ENCODE results near the gene PTPN2. TPM values are rescaled to one million over a fixed set of nuclear protein-coding genes. Genes with fewer than 3 reads are reported as not detected.
A peak's percentile ranks its signal among the peaks of the same experiment; 100 is the strongest.

The PTPN2 gene
- total RNA-seq, 1 experiment from 2014 or later: 44.7 TPM

- Histone ChIP-seq H3K4me3 (ENCODE audit: low read depth, low read length, poor library complexity, severe bottlenecking) (no peak overlapping the region), H3K4me1 (ENCODE audit: insufficient read depth, low read length, poor library complexity, severe bottlenecking) (peaks cover 24% of the 10 kb centered on the region), H3K9me3 (ENCODE audit: low read depth, low read length, poor library complexity, severe bottlenecking) (no peaks in the 10 kb centered on the region), H3K27ac (ENCODE audit: low read depth, low read length, poor library complexity, severe bottlenecking) (peak overlapping the region; percentile 58), H3K36me3 (ENCODE audit: insufficient read depth, low read length, poor library complexity, severe bottlenecking) (no peaks in the 10 kb centered on the region), H3K27me3 (replicated peaks; ENCODE audit: insufficient read depth, low read depth, low read length, poor library complexity) (no peaks in the 10 kb centered on the region)
- BruUV-seq (replicated peaks): no TSS peak
- POLR2A ChIA-PET (ENCODE audit: low non-redundant PET): no interaction called here
- DNase-seq (ENCODE audit: low spot score): no peak
- CTCF ChIA-PET: no interaction called here
- intact Hi-C loops (cut with micrococcal nuclease; ENCODE audit: unreplicated experiment): no loop called here
- TF ChIP-seq EZH2 (IDR thresholded peaks at IDR 0.05; ENCODE audit: borderline replicate concordance, low read depth, low read length, poor library complexity, severe bottlenecking): no peak
- no peak for TF ChIP-seq CTCF (conservative IDR thresholded peaks at IDR 0.05; ENCODE audit: low read depth, low read length)
These were observed 46.3 kb downstream of the PTPN2 start for GRCh38 chr18:12837747-12838146.

- POLR2A ChIA-PET (ENCODE audit: low non-redundant PET): no interaction called here
- intact Hi-C loops (cut with micrococcal nuclease; ENCODE audit: unreplicated experiment): no loop called here
- Histone ChIP-seq H3K9me3 (ENCODE audit: low read depth, low read length, poor library complexity, severe bottlenecking) (no peaks in the 10 kb centered on the region), H3K4me3 (ENCODE audit: low read depth, low read length, poor library complexity, severe bottlenecking) (no peak overlapping the region), H3K36me3 (ENCODE audit: insufficient read depth, low read length, poor library complexity, severe bottlenecking) (no peaks in the 10 kb centered on the region), H3K27me3 (replicated peaks; ENCODE audit: insufficient read depth, low read depth, low read length, poor library complexity) (no peaks in the 10 kb centered on the region), H3K4me1 (ENCODE audit: insufficient read depth, low read length, poor library complexity, severe bottlenecking) (peaks cover 24% of the 10 kb centered on the region), H3K27ac (ENCODE audit: low read depth, low read length, poor library complexity, severe bottlenecking) (no peak overlapping the region)
- no TSS peak for BruUV-seq (replicated peaks)
- DNase-seq (ENCODE audit: low spot score): no peak
- no peak for TF ChIP-seq EZH2 (IDR thresholded peaks at IDR 0.05; ENCODE audit: borderline replicate concordance, low read depth, low read length, poor library complexity, severe bottlenecking)
- TF ChIP-seq CTCF (conservative IDR thresholded peaks at IDR 0.05; ENCODE audit: low read depth, low read length): no peak
- CTCF ChIA-PET: no interaction called here
These were observed 47.5 kb downstream of the PTPN2 start for GRCh38 chr18:12836551-12836950.

- POLR2A ChIA-PET (ENCODE audit: low non-redundant PET): no interaction called here
- Histone ChIP-seq H3K4me1 (ENCODE audit: insufficient read depth, low read length, poor library complexity, severe bottlenecking) (no peaks in the 10 kb centered on the region), H3K9me3 (ENCODE audit: low read depth, low read length, poor library complexity, severe bottlenecking) (peaks cover 7% of the 10 kb centered on the region), H3K4me3 (ENCODE audit: low read depth, low read length, poor library complexity, severe bottlenecking) (no peak overlapping the region), H3K27ac (ENCODE audit: low read depth, low read length, poor library complexity, severe bottlenecking) (no peak overlapping the region), H3K27me3 (replicated peaks; ENCODE audit: insufficient read depth, low read depth, low read length, poor library complexity) (no peaks in the 10 kb centered on the region), H3K36me3 (ENCODE audit: insufficient read depth, low read length, poor library complexity, severe bottlenecking) (peaks cover 9% of the 10 kb centered on the region)
- CTCF ChIA-PET: no interaction called here
- intact Hi-C loops (cut with micrococcal nuclease; ENCODE audit: unreplicated experiment): no loop called here
- TF ChIP-seq EZH2 (IDR thresholded peaks at IDR 0.05; ENCODE audit: borderline replicate concordance, low read depth, low read length, poor library complexity, severe bottlenecking) (no peak), CTCF (conservative IDR thresholded peaks at IDR 0.05; ENCODE audit: low read depth, low read length) (no peak)
- no peak for DNase-seq (ENCODE audit: low spot score)
- no TSS peak for BruUV-seq (replicated peaks)
These were observed 55.7 kb downstream of the PTPN2 start for GRCh38 chr18:12828116-12829051.

All from A673 (cell line).